OCI-LY3 (cell line): ENCODE measurements around the gene IGFBP6.
A peak's percentile ranks its signal among the peaks of the same experiment; 100 is the strongest.
"Not testable (repeated sequence)": the region's sequence is repeated elsewhere in the genome, so short reads cannot be mapped to it uniquely, and the experiment has no call there.

Experiments
- H2AFZ ChIP-seq: fragments of 200-600, 300-600 bp; shearing (Covaris generic); 2 replicates; pipeline ENCODE4 v1.6.0; 2014; ENCODE audit warnings: antibody characterized with exemption, low read depth, low read length
- H3K27ac ChIP-seq: fragments of 200-600, 300-600 bp; sonication (generic); 2 replicates; pipeline ENCODE4 v1.5.1; 2014; ENCODE audit warnings: mild to moderate bottlenecking, low read length, moderate library complexity, mixed read lengths
- H3K27me3 ChIP-seq: fragments of 200-600, 300-600 bp; sonication (generic); 2 replicates; pipeline ENCODE4 v1.6.1; 2014; ENCODE audit warnings: low read depth, low read length, mixed read lengths
- H3K36me3 ChIP-seq: fragments of 200-600, 300-600 bp; sonication (generic); replicated peaks from 2 replicates; pipeline ENCODE3; 2014; ENCODE audit warnings: low read depth, low read length, mixed read lengths
- H3K4me1 ChIP-seq: fragments of 300-600, 200-600 bp; sonication (generic); 2 replicates; pipeline ENCODE4 v1.6.1; 2014; ENCODE audit warnings: low read length, mixed read lengths
- H3K4me2 ChIP-seq: fragments of 200-600, 300-600 bp; sonication (generic); 2 replicates; pipeline ENCODE4 v1.6.1; 2014; ENCODE audit warnings: low read length, mixed read lengths
- H3K4me3 ChIP-seq: fragments of 300-600, 200-600 bp; sonication (generic); 2 replicates; pipeline ENCODE4 v1.5.1; 2014; ENCODE audit warnings: antibody characterized with exemption, mild to moderate bottlenecking, low read length, moderate library complexity
- H3K79me2 ChIP-seq: fragments of 300-600, 200-600 bp; shearing (Covaris generic); 2 replicates; pipeline ENCODE4 v1.6.1; 2014; ENCODE audit warnings: mild to moderate bottlenecking, low read length, mixed read lengths
- H3K9ac ChIP-seq: fragments of 300-600, 200-600 bp; shearing (Covaris generic); 2 replicates; pipeline ENCODE4 v1.6.0; 2014; ENCODE audit warnings: mild to moderate bottlenecking, low read length, moderate library complexity
- H3K9me3 ChIP-seq: fragments of 200-600, 300-600 bp; shearing (Covaris generic); 2 replicates; pipeline ENCODE4 v1.6.1; 2014; ENCODE audit warnings: low read length, mixed read lengths; ENCODE audit not compliant: insufficient read depth
- H4K20me1 ChIP-seq: fragments of 200-600, 300-600 bp; sonication (generic); 2 replicates; pipeline ENCODE4 v1.6.1; 2016; ENCODE audit warnings: low read length, mixed read lengths; ENCODE audit not compliant: insufficient read depth
- EZH2phosphoT487 ChIP-seq: fragments of 200-600 bp; shearing (Covaris generic); IDR thresholded peaks from 2 replicates; pipeline ENCODE4 v1.6.1; 2018; ENCODE audit warnings: antibody characterized with exemption, mixed run types, low read depth
- TF ChIP-seq, protein P1 (sequence below): fragments of 200-600, 300-600 bp; sonication (generic); IDR thresholded peaks from 2 replicates; pipeline ENCODE4 v1.5.1; 2014; ENCODE audit warnings: antibody characterized with exemption, low read length, low read depth

IGFBP6 gene

DNA sequence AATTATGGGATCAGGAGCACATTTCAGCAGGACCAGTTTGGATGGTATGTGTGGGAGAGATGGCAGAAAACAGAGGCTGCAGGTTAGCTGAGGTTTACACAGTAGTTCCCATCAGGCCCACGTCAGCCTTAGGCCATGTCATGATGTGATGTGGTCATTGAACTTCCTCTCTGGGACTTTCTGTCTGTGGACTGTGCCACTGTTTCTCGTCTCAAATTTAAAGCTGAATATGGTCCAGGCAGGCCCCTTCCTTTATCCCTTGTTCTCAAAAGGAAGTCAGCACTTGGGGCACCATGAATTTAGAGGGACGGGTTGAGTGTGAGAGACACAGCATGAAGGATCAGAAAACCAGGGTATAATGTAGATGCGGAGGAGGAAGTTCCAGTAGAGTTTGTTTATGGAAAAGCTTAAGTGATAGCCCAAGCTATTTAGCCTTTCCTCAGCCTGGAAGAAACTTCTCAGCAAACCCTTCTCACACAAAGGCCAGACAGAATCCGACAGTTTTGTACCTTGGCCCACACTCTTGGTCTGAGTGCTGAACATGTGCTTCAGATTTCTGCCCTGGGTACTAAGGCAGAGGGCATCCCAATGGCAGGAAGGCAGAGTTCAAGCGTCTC lies 3.6 kb upstream of the IGFBP6 start:
- Histone ChIP-seq H3K9me3 (no peaks in the 10 kb centered on the region), H3K4me2 (no peak overlapping the region), H3K79me2 (no peaks in the 10 kb centered on the region), H3K9ac (no peak overlapping the region), H3K4me3 (no peak overlapping the region), H3K4me1 (peaks cover 12% of the 10 kb centered on the region), H3K27ac (no peak overlapping the region), H2AFZ (peak overlapping the region; percentile 92; the same call in 1 of the 2 replicates), H3K36me3 (no peaks in the 10 kb centered on the region), H3K27me3 (peaks cover 24% of the 10 kb centered on the region), H4K20me1 (no peaks in the 10 kb centered on the region)
- no peak for TF ChIP-seq EZH2phosphoT487
- TF ChIP-seq, protein P1, sequence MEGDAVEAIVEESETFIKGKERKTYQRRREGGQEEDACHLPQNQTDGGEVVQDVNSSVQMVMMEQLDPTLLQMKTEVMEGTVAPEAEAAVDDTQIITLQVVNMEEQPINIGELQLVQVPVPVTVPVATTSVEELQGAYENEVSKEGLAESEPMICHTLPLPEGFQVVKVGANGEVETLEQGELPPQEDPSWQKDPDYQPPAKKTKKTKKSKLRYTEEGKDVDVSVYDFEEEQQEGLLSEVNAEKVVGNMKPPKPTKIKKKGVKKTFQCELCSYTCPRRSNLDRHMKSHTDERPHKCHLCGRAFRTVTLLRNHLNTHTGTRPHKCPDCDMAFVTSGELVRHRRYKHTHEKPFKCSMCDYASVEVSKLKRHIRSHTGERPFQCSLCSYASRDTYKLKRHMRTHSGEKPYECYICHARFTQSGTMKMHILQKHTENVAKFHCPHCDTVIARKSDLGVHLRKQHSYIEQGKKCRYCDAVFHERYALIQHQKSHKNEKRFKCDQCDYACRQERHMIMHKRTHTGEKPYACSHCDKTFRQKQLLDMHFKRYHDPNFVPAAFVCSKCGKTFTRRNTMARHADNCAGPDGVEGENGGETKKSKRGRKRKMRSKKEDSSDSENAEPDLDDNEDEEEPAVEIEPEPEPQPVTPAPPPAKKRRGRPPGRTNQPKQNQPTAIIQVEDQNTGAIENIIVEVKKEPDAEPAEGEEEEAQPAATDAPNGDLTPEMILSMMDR: no peak

DNA sequence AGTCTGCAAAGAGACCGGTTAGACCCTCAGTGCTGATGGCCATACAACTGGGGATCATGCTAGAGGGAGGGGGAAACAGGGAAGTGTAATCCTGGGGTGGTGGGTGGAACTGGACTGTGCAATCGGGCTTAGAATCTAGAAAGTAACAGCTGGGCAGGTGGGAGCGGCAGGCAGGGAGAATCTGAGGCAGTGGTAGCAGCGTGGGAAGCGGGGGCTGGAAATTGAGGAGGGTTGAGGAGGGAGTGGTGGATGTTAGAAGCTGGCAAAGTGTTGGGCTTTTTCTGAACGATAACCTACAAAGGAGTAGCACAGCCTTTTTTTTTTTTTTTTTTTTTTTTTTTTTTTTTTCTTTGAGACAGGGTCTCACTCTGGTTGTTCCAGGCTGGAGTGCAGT lies 3.1 kb upstream of the IGFBP6 start:
- no peak overlapping the region for H3K27ac ChIP-seq
- H3K79me2 ChIP-seq: no peaks in the 10 kb centered on the region
- H2AFZ ChIP-seq: peak overlapping the region; percentile 92; the same call in 1 of the 2 replicates
- no peaks in the 10 kb centered on the region for H3K9me3 ChIP-seq
- no peak overlapping the region for H3K4me2 ChIP-seq
- peaks cover 26% of the 10 kb centered on the region for H3K27me3 ChIP-seq
- no peaks in the 10 kb centered on the region for H3K36me3 ChIP-seq
- no peak overlapping the region for H3K9ac ChIP-seq
- TF ChIP-seq, protein P1: no peak
- TF ChIP-seq EZH2phosphoT487: no peak
- no peak overlapping the region for H3K4me3 ChIP-seq
- H3K4me1 ChIP-seq: peaks cover 17% of the 10 kb centered on the region
- no peaks in the 10 kb centered on the region for H4K20me1 ChIP-seq

DNA sequence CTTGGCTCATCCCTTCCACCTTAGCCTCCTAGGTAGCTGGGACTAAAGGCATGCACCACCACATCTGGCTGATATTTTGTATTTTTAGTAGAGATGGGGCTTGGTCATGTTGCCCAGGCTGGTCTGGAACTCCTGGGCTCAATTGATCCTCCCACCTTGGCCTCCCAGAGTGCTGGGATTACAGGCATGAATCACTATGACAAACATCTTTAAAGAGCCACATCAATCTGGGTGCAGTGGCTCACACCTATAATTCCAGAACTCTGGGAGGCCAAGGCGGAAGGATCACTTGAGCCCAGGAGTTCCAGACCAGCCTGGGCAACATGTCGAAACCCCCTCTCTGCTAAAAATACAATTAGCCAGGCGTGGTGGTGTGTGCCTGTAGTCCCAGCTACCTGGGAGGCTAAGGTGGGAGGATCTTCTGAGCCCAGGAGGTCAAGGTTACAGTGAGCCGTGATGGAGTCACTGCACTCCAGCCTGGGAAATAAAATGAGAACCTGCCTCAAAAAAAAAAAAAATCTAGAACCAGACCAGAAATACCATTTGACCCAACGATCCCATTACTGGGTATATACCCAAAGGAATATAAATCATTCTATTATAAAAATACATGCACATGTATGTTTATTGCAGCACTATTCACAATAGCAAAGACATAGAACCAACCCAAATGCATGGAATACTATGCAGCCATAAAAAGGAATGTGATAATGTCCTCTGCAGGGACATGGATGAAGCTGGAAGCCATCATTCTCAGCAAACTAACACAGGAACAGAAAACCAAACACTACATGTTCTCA lies 2.5 kb upstream of the IGFBP6 start:
- not testable (repeated sequence) for H3K4me3 ChIP-seq, H4K20me1 ChIP-seq, H3K4me2 ChIP-seq, H3K9me3 ChIP-seq, H2AFZ ChIP-seq, H3K27ac ChIP-seq, H3K79me2 ChIP-seq, H3K9ac ChIP-seq, H3K36me3 ChIP-seq
- H3K27me3 ChIP-seq: peaks cover 26% of the 10 kb centered on the region
- peaks cover 18% of the 10 kb centered on the region for H3K4me1 ChIP-seq

DNA sequence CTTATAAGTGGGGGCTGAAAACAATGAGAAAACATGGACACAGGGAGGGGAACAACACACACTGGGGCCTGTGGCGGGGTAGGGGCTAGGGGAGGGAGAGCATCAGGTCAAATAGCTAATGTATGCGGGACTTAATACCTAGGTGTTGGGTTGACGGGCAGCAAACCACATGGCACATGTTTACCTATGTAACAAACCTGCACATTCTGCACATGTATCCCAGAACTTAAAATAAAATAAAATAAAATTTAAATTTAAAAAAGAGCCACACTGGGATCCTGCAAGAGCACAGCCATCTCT lies 1.9 kb upstream of the IGFBP6 start:
- H3K27me3 ChIP-seq: peaks cover 25% of the 10 kb centered on the region
- peaks cover 18% of the 10 kb centered on the region for H3K4me1 ChIP-seq
- H3K36me3 ChIP-seq, H3K9ac ChIP-seq, H4K20me1 ChIP-seq, H3K27ac ChIP-seq, H2AFZ ChIP-seq, H3K79me2 ChIP-seq, H3K9me3 ChIP-seq, H3K4me2 ChIP-seq, H3K4me3 ChIP-seq: not testable (repeated sequence)

DNA sequence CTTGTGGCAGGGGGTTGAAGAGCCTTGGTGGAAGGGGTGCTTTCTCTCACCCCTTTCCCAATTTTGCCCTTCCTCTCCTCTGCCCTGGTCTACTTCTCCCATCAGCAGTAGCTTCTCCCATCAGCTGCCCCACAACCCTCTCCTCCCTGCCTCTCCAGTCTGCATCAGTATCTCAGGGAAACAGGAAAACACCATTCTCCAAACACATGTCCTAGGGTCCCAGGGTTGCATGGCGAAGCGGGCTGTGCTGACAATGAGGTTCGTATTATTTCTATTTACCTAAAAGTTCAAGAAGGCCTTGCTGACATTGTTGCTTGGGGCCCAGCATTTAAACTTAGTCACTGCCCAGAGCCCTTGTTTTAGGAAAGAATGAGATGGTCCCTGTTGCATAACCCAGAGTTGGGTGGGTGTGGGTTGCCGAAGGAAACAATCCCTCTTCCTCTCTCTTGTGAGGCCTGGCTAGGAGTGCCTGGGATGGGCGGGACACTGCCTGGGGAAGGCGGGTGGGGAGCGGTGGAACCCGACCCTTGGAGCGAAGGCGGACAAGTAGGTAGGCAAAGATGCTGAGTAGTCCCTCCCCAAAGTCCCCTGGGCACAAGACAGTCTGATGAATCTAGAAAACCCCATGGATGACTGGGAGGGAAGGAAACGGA lies 1.3 kb upstream of the IGFBP6 start:
- peaks cover 18% of the 10 kb centered on the region for H3K4me1 ChIP-seq
- H3K4me3 ChIP-seq: no peak overlapping the region
- no peaks in the 10 kb centered on the region for H3K9me3 ChIP-seq
- no peak overlapping the region for H3K27ac ChIP-seq
- H2AFZ ChIP-seq: no peak overlapping the region
- H3K9ac ChIP-seq: no peak overlapping the region
- H3K36me3 ChIP-seq: no peaks in the 10 kb centered on the region
- peaks cover 20% of the 10 kb centered on the region for H3K27me3 ChIP-seq
- no peaks in the 10 kb centered on the region for H4K20me1 ChIP-seq
- no peak for TF ChIP-seq EZH2phosphoT487
- TF ChIP-seq, protein P1: no peak
- H3K79me2 ChIP-seq: no peaks in the 10 kb centered on the region
- no peak overlapping the region for H3K4me2 ChIP-seq
